ENCODE measurements around the gene NACAD.

NACAD gene

DNA sequence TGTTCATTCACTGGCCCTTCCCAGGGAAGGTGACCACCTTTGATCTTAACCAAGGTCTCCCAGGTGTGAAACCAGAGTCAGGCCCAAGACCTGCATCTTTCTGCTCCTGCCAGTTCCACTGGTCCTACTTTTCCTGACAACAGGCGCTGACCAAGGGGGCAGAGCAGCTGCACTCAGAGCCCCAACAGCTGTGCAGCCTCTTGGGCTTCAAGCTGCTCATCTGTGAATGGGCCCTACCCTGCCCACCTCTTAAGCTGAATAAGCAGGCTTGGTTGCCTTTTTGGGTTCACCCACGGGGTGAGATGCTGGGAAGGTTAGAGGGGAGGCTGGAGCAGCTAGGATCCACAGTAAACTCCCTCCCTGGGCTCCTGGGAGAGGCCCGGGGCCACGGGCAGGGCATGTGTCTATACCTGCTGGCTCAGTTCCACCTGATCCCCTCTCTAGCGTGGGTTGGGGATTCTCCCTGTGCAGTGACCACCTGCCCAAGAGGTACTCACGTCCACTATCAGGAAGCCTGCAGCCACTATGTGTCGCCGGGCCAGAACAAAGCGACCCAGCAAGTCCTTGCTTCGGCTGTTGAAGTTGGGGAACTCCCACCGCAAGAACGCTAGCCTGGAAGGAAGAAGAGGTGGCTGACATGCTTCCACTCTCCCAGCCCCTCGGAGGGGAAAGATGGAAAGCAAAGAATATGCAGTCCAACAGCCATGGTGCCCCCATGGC lies 12.2 kb upstream of the NACAD start:
- TF ChIP-seq, protein P1, sequence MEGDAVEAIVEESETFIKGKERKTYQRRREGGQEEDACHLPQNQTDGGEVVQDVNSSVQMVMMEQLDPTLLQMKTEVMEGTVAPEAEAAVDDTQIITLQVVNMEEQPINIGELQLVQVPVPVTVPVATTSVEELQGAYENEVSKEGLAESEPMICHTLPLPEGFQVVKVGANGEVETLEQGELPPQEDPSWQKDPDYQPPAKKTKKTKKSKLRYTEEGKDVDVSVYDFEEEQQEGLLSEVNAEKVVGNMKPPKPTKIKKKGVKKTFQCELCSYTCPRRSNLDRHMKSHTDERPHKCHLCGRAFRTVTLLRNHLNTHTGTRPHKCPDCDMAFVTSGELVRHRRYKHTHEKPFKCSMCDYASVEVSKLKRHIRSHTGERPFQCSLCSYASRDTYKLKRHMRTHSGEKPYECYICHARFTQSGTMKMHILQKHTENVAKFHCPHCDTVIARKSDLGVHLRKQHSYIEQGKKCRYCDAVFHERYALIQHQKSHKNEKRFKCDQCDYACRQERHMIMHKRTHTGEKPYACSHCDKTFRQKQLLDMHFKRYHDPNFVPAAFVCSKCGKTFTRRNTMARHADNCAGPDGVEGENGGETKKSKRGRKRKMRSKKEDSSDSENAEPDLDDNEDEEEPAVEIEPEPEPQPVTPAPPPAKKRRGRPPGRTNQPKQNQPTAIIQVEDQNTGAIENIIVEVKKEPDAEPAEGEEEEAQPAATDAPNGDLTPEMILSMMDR (IDR thresholded peaks at IDR 0.05; ENCODE audit: low read depth, low read length, missing control alignments), result no peak
- no peak overlapping the region for H3K4me3 ChIP-seq (replicated peaks; ENCODE audit: low read depth, low read length)

DNA sequence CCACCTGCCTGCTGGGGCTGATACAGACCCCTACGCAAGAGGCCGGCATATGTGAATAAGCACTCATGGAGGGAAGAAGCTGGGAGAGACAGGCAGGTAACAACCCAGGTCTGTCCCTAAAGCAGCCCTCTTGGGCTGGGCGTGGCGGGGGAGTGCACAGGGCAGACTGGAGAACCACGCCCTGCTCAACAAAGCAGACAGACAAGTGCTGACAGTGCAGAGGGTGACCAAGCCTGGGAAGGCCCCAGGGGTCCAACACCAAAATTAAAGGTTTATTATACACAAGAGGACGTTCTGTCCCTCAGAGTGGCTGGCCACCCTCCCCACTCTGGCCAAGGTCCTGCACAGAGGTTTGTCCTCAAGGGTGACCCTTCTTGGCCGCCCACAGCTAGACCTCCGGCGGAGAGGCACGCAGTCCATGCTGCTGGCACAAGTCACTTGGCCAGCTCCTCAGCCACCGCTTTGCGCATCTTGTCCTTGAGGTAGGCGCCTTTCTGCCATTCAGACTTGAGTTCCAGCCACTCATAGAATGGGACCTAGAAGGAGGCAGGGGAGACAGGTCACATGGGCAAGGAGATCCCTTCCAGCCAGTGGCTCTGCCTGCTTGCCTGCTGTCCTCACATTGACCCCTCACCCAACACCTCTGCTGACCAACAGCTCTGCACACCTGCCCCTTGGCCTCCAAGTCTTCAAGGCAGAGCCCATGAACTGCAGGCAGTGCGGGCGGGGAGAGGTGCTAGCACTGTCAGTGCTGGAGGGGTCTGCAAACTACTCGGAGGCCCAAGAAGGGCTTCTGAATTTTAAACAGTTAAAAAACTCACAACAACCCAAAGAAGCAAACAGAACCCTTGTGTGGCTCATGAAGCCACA lies 11.4 kb upstream of the NACAD start:
- no peak for DNase-seq (ENCODE audit: extremely low read depth, low read depth)
- TF ChIP-seq, protein P1 (IDR thresholded peaks at IDR 0.05; ENCODE audit: low read depth, low read length, missing control alignments), result no peak
- no peak overlapping the region for H3K4me3 ChIP-seq (replicated peaks; ENCODE audit: low read depth, low read length)

More for the DNA sequence above, 12.2 kb upstream of the NACAD start:
- no peak for DNase-seq (ENCODE audit: extremely low read depth, low read depth)

DNA sequence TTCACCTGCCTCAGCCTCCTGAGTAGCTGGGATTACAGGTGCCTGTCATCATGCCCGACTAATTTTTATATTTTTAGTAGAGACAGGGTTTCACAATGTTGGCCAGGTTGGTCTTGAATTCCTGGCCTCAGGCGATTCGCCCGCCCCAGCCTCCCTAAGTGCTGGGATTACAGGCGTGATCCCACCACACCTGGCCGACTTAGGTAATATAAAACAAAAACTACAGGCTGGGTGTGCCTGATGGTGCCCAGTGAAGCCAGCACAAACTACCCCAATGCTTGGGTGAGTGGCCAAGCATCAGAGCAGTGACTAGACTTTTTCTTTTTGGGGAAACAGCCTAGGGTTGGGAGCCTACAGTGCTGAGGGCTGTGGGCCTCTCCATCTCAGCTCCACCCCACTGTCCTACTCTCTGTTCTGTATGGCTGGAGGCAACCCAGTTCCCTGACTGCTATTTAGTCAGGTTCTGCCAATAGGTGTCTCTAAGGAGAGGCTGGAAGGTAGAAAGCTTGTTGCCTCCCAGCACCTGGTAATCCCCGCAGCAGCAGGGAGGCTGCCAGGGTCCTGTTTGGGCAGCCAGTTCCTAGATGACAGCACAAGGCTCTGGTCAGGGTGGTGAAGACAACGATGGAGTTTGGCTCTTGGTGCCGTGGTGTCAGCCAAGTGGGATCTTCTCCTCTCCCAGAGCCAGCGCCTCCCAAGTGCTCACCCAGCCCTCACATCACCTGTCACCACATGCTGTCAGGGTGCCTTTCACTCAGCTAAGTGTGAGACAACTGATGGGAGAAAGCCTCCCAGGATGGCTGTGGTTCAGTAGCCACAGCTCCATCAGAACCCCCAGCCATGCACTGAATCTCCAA lies 10.4 kb upstream of the NACAD start:
- DNase-seq (ENCODE audit: extremely low read depth, low read depth), result no peak
- TF ChIP-seq, protein P1 (IDR thresholded peaks at IDR 0.05; ENCODE audit: low read depth, low read length, missing control alignments), result no peak
- H3K4me3 ChIP-seq (replicated peaks; ENCODE audit: low read depth, low read length), result no peak overlapping the region

DNA sequence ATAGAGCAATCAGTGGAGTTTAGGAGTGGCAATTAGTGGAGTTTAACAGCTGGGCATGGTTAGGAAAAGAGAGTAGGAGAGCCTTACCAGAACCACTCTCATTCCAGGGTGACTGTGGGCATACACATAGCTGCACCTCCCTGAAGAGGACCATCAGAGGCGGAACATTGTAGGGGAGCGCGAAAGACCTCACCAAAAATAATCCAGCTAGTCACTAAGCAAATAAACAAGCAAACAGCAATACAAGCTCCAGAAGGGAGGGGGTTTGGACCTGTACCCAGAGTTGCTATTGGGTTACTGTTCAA lies 4.1 kb upstream of the NACAD start:
- no peak for DNase-seq (ENCODE audit: extremely low read depth, low read depth)
- no peak overlapping the region for H3K4me3 ChIP-seq (replicated peaks; ENCODE audit: low read depth, low read length)
- TF ChIP-seq, protein P1 (IDR thresholded peaks at IDR 0.05; ENCODE audit: low read depth, low read length, missing control alignments), result no peak

DNA sequence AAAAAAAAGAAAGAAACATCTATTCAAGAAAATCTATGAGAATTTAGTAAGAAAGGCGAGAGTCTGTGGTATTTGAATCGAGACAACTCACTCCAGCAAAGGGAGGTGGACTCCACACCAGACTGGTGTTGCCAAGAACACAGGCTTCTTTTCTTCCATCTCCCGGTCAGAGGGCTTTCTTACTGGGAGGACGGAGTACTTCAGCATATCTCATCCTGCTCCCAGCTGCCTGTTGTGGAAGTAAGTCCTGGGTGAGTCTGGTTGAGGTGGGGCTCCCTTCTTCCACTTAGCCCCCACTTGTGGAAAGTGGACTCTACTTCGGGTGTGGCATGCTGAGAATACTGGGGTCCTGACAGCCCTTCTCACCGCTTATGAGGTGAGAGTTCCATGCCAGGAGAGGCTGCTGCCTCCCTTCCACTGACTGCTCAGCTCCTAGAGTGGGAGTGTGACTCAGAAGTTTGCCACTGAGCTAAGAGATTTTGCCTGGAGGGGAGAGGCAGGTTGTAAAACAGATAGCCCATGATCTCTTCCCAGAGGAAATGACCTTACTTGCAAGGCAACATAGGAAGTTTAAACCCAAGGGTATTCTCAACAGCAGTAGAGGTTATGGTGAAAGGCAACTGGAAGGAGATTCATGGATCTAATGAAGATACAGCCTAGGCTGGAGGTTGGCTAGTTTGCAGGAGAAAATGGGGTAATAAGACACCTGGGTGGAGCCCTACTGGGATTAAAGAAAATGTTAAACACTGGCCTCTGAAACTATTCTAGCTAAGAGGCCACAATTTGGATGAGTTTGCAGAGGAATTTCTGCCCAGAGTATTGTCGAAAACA lies 3.5 kb upstream of the NACAD start:
- no peak for DNase-seq (ENCODE audit: extremely low read depth, low read depth)
- H3K4me3 ChIP-seq (replicated peaks; ENCODE audit: low read depth, low read length), result no peak overlapping the region
- TF ChIP-seq, protein P1 (IDR thresholded peaks at IDR 0.05; ENCODE audit: low read depth, low read length, missing control alignments), result no peak

Measured in HFF-Myc (cell line).